ENCODE data around the gene MAN2A2. TPM values are rescaled to one million over a fixed set of nuclear protein-coding genes. Genes with fewer than 3 reads are reported as not detected.

The MAN2A2 gene
- total RNA-seq, 5 donors from 2014 or later (not counting 1 experiment from before 2014, with no cell fraction given): 119 to 158 (median 142) TPM

DNA sequence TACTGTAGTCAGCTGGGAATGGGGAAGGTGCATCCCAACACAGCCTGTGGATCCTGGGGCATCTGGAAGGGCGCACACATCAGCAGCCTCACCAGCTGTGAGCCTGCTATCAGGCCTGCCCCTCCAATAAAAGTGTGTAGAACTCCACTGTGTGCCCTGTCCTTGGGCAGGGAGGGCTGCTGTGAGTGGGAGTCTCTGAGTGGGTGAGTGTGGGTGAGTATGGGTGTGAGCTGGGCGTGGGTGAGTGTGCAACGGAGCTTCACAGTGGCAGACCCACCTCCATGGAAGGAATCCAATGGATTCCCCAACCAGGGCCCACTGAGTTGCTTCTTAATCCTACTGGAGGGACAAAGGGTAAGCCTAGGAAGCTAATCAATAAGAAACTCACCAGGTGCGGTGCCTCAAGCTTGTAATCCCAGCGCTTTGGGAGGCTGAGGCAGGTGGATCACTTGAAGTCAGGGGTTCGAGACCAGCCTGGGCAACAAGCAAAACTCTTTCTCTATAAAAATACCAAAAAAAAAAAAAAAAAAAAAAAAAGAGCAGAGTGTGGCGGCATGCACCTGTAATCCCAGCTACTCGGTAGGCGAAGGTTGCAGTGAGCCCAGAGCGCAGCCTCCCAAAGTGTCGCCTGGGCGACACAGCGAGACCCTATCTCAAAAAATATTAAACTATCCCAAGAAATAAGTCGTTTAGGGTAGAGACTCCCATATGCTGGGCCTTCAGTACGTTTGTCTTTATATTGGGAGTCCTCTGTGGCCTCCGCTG lies 51.0 kb downstream of the MAN2A2 start:
- no peak for ATAC-seq (replicated peaks in 1 of 4)
- H3K27me3 ChIP-seq (replicated peaks in 1 of 2; ENCODE audit: control insufficient read depth in 2 of 2, extremely low read depth in 1 of 2, insufficient read depth in 2 of 2, low read length in 1 of 2): no peaks in the 10 kb centered on the region
- peaks cover 19 to 33% of the 10 kb centered on the region in 2 donors for H3K36me3 ChIP-seq (ENCODE audit: control insufficient read depth in 2 of 2, extremely low read depth in 1 of 2, insufficient read depth in 1 of 2, low read length in 1 of 2)
- 90% methylated on average over 2 of the region's 16 CpGs for WGBS (ENCODE audit: insufficient coverage)
- Mint-ChIP-seq H3K27me3 (no peaks in the 10 kb centered on the region), H3K36me3 (peaks cover 18% of the 10 kb centered on the region), H3K4me1 (peaks cover 0 to 20% (median 16%) of the 10 kb centered on the region in 3 donors), H3K4me3 (peak overlapping the region; percentile 77 to 86 (median 85)), H3K9me3 (no peaks in the 10 kb centered on the region), H3K27ac (peak overlapping the region; percentile 81 to 93)
- no peak for DNase-seq
- H3K27ac ChIP-seq (ENCODE audit: low read length): peak overlapping the region; percentile 93
- peaks cover 11 to 27% of the 10 kb centered on the region in 2 experiments for H3K4me1 ChIP-seq (ENCODE audit: control insufficient read depth in 1 of 2, extremely low read depth in 1 of 2, insufficient read depth in 2 of 2, low read length in 2 of 2)
- H3K4me3 ChIP-seq (ENCODE audit: control insufficient read depth in 1 of 2, extremely low read depth in 1 of 2, low read length in 1 of 2): peak overlapping the region; percentile 86 to 90
- CTCF ChIA-PET: interaction anchor here (0.6 to 3.9 kb wide), 11 partner anchors 11 to 689 kb away, joined by 3 to 27 read pairs (median 7); partner anchors contain the start of genes HDDC3 (in 2 of the 2), UNC45A (in 2 of the 2) and NGRN (in 1 of the 2)
- POLR2A ChIA-PET: interaction anchor here (0.7 to 1.5 kb wide), 4 partner anchors 19 to 855 kb away, joined by 3 to 9 read pairs (median 6); partner anchors contain the start of genes MAN2A2 (in 1 of the 2) and UNC45A (in 1 of the 2)
- H3K9me3 ChIP-seq: no peaks in the 10 kb centered on the region

DNA sequence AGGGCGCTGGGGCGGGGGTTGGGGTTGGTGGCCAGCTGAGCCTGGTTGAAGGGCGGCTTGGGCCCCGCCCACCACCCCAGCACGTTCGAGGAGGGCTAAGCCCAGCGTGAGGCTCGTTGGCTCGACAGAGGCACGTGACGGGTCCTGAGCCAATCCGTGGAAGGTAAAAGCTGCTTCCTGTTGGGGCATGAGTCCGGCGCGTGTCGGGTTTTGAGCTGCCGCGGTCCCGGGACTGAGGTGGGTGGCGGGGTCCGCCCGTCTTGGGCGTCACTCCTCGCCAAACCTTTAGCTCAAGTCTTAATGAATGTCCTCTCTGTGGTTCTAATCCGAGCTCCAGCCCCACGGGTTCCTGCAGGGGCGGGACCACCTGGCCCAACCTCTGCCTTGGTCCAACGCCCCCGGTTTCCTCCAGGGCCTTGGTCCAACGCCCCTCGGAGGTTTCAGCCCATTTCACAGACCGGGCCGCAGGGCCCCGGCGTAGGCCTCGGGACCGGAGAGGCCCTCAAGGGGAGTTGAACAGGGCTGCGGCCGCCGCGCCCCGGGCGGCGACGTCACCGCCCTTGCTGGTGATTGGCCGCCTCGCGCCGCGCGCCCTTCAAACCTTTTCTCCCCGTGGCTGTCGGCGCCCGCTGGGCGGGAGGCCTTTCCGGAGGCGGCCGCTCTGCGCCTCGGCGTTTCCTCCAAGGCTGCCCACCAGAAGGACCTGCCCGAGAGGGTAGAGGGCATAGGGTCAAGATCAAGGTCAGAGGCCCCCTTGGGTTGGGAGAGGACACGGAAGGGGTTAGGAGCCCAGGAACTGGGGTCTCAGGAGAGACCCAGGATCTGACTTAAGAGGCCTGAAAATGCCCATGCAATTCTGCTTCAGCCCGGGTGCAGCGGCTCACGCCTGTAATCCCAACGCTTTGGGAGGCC lies 51.9 kb downstream of the MAN2A2 start, which contains the start of gene RCCD1:
RCCD1 (plus strand) TSS at position 173 of the 912 bp plus-strand sequence. CDS start 1,851 bp downstream, outside the sequence.
- CTCF ChIA-PET: interaction anchor here (0.6 to 3.9 kb wide), 15 partner anchors 9 to 1520 kb away, joined by 3 to 27 read pairs (median 5); partner anchors contain the start of genes HDDC3 (in 2 of the 2), UNC45A (in 2 of the 2) and NGRN (in 1 of the 2)
- Histone ChIP-seq H3K36me3 (ENCODE audit: control insufficient read depth in 2 of 2, extremely low read depth in 1 of 2, insufficient read depth in 1 of 2, low read length in 1 of 2) (peaks cover 13 to 25% of the 10 kb centered on the region in 2 donors), H3K27ac (ENCODE audit: low read length) (peak within 1 kb of the TSS; percentile 93), H3K4me3 (ENCODE audit: control insufficient read depth in 1 of 2, extremely low read depth in 1 of 2, low read length in 1 of 2) (peak within 1 kb of the TSS; percentile 86 to 90), H3K4me1 (ENCODE audit: control insufficient read depth in 1 of 2, extremely low read depth in 1 of 2, insufficient read depth in 2 of 2, low read length in 2 of 2) (peaks cover 11 to 27% of the 10 kb centered on the region in 2 experiments), H3K9me3 (no peaks in the 10 kb centered on the region), H3K27me3 (replicated peaks in 1 of 2; ENCODE audit: control insufficient read depth in 2 of 2, extremely low read depth in 1 of 2, insufficient read depth in 2 of 2, low read length in 1 of 2) (no peaks in the 10 kb centered on the region)
- H3K27ac Mint-ChIP-seq: peak within 1 kb of the TSS; percentile 81 to 93
- no peaks in the 10 kb centered on the region for H3K27me3 Mint-ChIP-seq
- POLR2A ChIA-PET: interaction anchor here (0.6 to 1.5 kb wide), 4 partner anchors 20 to 1967 kb away, joined by 3 to 7 read pairs (median 4); partner anchors contain the start of genes MAN2A2 (in 1 of the 2) and UNC45A (in 1 of the 2)
- WGBS (ENCODE audit: insufficient coverage): 2% methylated on average over 65 of the region's 69 CpGs
- peak; percentile 96 to 98 (median 97) for ATAC-seq (replicated peaks in 1 of 4)
- DNase-seq: peak; percentile 73 to 96 (median 82)
- peak within 1 kb of the TSS; percentile 77 to 86 (median 85) for H3K4me3 Mint-ChIP-seq
- H3K36me3 Mint-ChIP-seq: peaks cover 25% of the 10 kb centered on the region
- peaks cover 0 to 20% (median 16%) of the 10 kb centered on the region in 3 donors for H3K4me1 Mint-ChIP-seq
- H3K9me3 Mint-ChIP-seq: no peaks in the 10 kb centered on the region

GRCh38 chr15:90955624-90956273 lies 52.6 kb downstream of the MAN2A2 start:
- H3K27ac ChIP-seq (ENCODE audit: low read length): no peak overlapping the region
- POLR2A ChIA-PET: interaction anchor here in 1 of 2 donors (1.2 kb wide), 1 partner anchor 53 kb away, joined by 4 read pairs; the partner anchor contains the start of gene MAN2A2
- H3K27me3 ChIP-seq (replicated peaks in 1 of 2; ENCODE audit: control insufficient read depth in 2 of 2, extremely low read depth in 1 of 2, insufficient read depth in 2 of 2, low read length in 1 of 2): no peaks in the 10 kb centered on the region
- ATAC-seq (replicated peaks in 1 of 4) (no peak), DNase-seq (no peak)
- H3K36me3 ChIP-seq (ENCODE audit: control insufficient read depth in 2 of 2, extremely low read depth in 1 of 2, insufficient read depth in 1 of 2, low read length in 1 of 2): peaks cover 10 to 30% of the 10 kb centered on the region in 2 donors
- 65% methylated on average over 10 of the region's 20 CpGs for WGBS (ENCODE audit: insufficient coverage)
- peaks cover 11 to 27% of the 10 kb centered on the region in 2 experiments for H3K4me1 ChIP-seq (ENCODE audit: control insufficient read depth in 1 of 2, extremely low read depth in 1 of 2, insufficient read depth in 2 of 2, low read length in 2 of 2)
- peak overlapping the region; percentile 77 to 86 (median 85) for H3K4me3 Mint-ChIP-seq
- CTCF ChIA-PET: interaction anchor here (0.6 to 3.9 kb wide), 16 partner anchors 10 to 1521 kb away, joined by 3 to 27 read pairs (median 6); partner anchors contain the start of genes HDDC3 (in 2 of the 2) and UNC45A (in 1 of the 2)
- no peaks in the 10 kb centered on the region for H3K27me3 Mint-ChIP-seq
- H3K9me3 ChIP-seq: no peaks in the 10 kb centered on the region
- peaks cover 0 to 20% (median 16%) of the 10 kb centered on the region in 3 donors for H3K4me1 Mint-ChIP-seq
- no peaks in the 10 kb centered on the region for H3K9me3 Mint-ChIP-seq
- H3K27ac Mint-ChIP-seq: peak overlapping the region in 1 of 2 donors; percentile 22
- H3K4me3 ChIP-seq (ENCODE audit: control insufficient read depth in 1 of 2, extremely low read depth in 1 of 2, low read length in 1 of 2): peak overlapping the region; percentile 86 to 90
- peaks cover 20% of the 10 kb centered on the region for H3K36me3 Mint-ChIP-seq

DNA sequence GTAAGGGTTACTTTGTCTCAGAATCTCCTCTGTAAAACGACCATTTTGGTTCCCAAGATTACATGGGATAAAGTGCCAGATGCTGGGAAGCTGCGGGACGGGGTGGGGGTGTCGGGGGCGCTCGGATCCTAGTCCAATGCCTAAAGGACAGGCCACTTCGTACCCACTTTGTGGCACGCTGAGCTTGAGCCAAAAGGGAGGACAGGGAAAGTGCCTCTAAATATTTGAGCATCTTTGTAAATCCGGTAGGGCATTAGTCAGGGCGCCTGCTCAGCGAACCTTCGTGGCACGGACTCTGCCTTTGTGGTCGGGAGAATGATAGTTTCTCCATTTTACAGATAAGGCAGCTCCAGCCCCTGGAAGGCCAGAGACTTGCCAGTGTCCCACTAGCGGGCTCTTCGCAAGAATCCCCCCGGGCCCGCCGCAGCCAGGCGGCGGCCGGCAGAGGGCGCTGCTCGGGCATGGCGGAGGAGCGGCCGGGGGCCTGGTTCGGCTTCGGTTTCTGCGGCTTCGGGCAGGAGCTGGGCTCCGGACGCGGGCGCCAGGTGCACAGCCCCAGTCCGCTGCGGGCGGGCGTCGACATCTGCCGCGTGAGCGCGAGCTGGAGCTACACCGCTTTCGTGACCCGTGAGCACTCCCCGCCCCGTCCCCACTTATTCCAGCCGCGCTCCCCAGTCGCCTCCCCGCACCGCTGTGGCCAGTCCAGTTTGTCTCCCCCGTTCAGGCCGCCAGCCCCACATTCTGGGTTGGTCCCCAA lies 53.4 kb downstream of the MAN2A2 start:
- Histone ChIP-seq H3K36me3 (ENCODE audit: control insufficient read depth in 2 of 2, extremely low read depth in 1 of 2, insufficient read depth in 1 of 2, low read length in 1 of 2) (peaks cover 8 to 33% of the 10 kb centered on the region in 2 donors), H3K4me3 (ENCODE audit: control insufficient read depth in 1 of 2, extremely low read depth in 1 of 2, low read length in 1 of 2) (peak overlapping the region in 1 of 2 donors; percentile 12), H3K27ac (ENCODE audit: low read length) (no peak overlapping the region), H3K4me1 (ENCODE audit: control insufficient read depth in 1 of 2, extremely low read depth in 1 of 2, insufficient read depth in 2 of 2, low read length in 2 of 2) (peaks cover 11 to 27% of the 10 kb centered on the region in 2 experiments), H3K27me3 (replicated peaks in 1 of 2; ENCODE audit: control insufficient read depth in 2 of 2, extremely low read depth in 1 of 2, insufficient read depth in 2 of 2, low read length in 1 of 2) (no peaks in the 10 kb centered on the region), H3K9me3 (no peaks in the 10 kb centered on the region)
- peak overlapping the region; percentile 77 to 86 (median 85) for H3K4me3 Mint-ChIP-seq
- CTCF ChIA-PET: interaction anchor here (0.6 to 3.9 kb wide), 24 partner anchors 7 to 1124 kb away, joined by 3 to 27 read pairs (median 5); partner anchors contain the start of genes HDDC3 (in 2 of the 2) and UNC45A (in 1 of the 2)
- peaks cover 25% of the 10 kb centered on the region for H3K36me3 Mint-ChIP-seq
- WGBS (ENCODE audit: insufficient coverage): 32% methylated on average over 53 of the region's 56 CpGs
- POLR2A ChIA-PET: interaction anchor here (0.6 to 0.9 kb wide), 3 partner anchors 21 to 270 kb away, joined by 3 read pairs; partner anchors contain the start of gene UNC45A (in 1 of the 2)
- H3K27ac Mint-ChIP-seq: no peak overlapping the region
- DNase-seq: peak in 31 of 35 experiments; percentile 24 to 74 (median 47)
- ATAC-seq (replicated peaks in 1 of 4): no peak
- no peaks in the 10 kb centered on the region for H3K27me3 Mint-ChIP-seq
- H3K4me1 Mint-ChIP-seq: peaks cover 0 to 20% (median 16%) of the 10 kb centered on the region in 3 donors
- H3K9me3 Mint-ChIP-seq: no peaks in the 10 kb centered on the region

All from T-cell (primary cell).